Hepatocyte (in vitro differentiated cells): ENCODE measurements around the gene CHST3. TPM values are rescaled to one million over a fixed set of nuclear protein-coding genes. Genes with fewer than 3 reads are reported as not detected.

Source experiments
- DNase-seq: peaks from one replicate; pipeline ENCODE4 v3.0.0-alpha.2; 2016; ENCODE audit warnings: low spot score
- H2AFZ ChIP-seq: fragments of 200-600 bp; sonication (generic); 2 replicates; pipeline ENCODE4 v1.6.0; 2016; ENCODE audit warnings: antibody characterized with exemption, mild to moderate bottlenecking
- H3K27ac ChIP-seq: fragments of 200-600 bp; sonication (generic); 2 replicates; pipeline ENCODE4 v1.5.1; 2016; ENCODE audit warnings: mild to moderate bottlenecking
- H3K27me3 ChIP-seq: fragments of 200-600 bp; sonication (generic); 2 replicates; pipeline ENCODE4 v1.6.1; 2016
- H3K36me3 ChIP-seq: fragments of 200-600 bp; sonication (generic); replicated peaks from 2 replicates; pipeline ENCODE4 v1.5.1; 2016; ENCODE audit warnings: low read depth; ENCODE audit not compliant: insufficient read depth
- H3K4me1 ChIP-seq: fragments of 200-600 bp; sonication (generic); 2 replicates; pipeline ENCODE4 v1.5.1; 2016; ENCODE audit warnings: mild to moderate bottlenecking, moderate library complexity; ENCODE audit not compliant: insufficient read depth
- H3K4me2 ChIP-seq: fragments of 200-600 bp; sonication (generic); 2 replicates; pipeline ENCODE4 v1.6.0; 2016
- H3K4me3 ChIP-seq: fragments of 200-600 bp; sonication (generic); 2 replicates; pipeline ENCODE4 v1.5.1; 2016; ENCODE audit warnings: mild to moderate bottlenecking
- H3K79me2 ChIP-seq: fragments of 200-600 bp; sonication (generic); 2 replicates; pipeline ENCODE4 v1.6.0; 2017; ENCODE audit warnings: mild to moderate bottlenecking
- H3K9me2 ChIP-seq: fragments of 200-600 bp; sonication (generic); replicated peaks from 2 replicates; pipeline ENCODE4 v1.6.0; 2017; ENCODE audit warnings: mild to moderate bottlenecking; ENCODE audit not compliant: insufficient read depth
- H3K9me3 ChIP-seq: fragments of 200-600 bp; sonication (generic); 2 replicates; pipeline ENCODE4 v1.5.1; 2016; ENCODE audit warnings: low read depth, mild to moderate bottlenecking
- H4K20me1 ChIP-seq: fragments of 200-600 bp; sonication (generic); 2 replicates; pipeline ENCODE4 v1.6.0; 2016; ENCODE audit warnings: mild to moderate bottlenecking; ENCODE audit not compliant: insufficient read depth, poor library complexity, severe bottlenecking
- CTCF ChIP-seq: fragments of 200-600 bp; sonication (generic); IDR thresholded peaks from 2 replicates; pipeline ENCODE4 v1.5.1; 2016; ENCODE audit warnings: antibody characterized with exemption, mild to moderate bottlenecking; ENCODE audit not compliant: poor library complexity
- EZH2 ChIP-seq: fragments of 200-600 bp; sonication (generic); IDR thresholded peaks from 2 replicates; pipeline ENCODE4 v1.6.1; 2016; ENCODE audit warnings: antibody characterized with exemption, mild to moderate bottlenecking, borderline replicate concordance
- EZH2phosphoT487 ChIP-seq: fragments of 200-600 bp; sonication (generic); IDR thresholded peaks from one replicate; pipeline ENCODE4 v1.6.1; 2018; ENCODE audit warnings: antibody characterized with exemption, mild to moderate bottlenecking, low read depth, moderate library complexity; ENCODE audit not compliant: unreplicated experiment, severe bottlenecking
- WGBS: methylation state at CpG from one replicate; pipeline ENCODE4 v1.1.6; 2016; ENCODE audit warnings: low lambda C conversion rate; ENCODE audit errors: missing lambda C conversion rate; 5-methylcytosine and 5-hydroxymethylcytosine counted together
- polyA plus RNA-seq: library from polyadenylated mRNA; unstranded; fragments of >200 nt; fragmentation: Nextera tagmentation; extraction: Ambion mirVana; gene quantifications from 2 replicates; pipeline ENCODE4 v1.2.1, GENCODE V29; 2016
- total RNA-seq: library from RNA; depleted of rRNA; stranded (reverse); fragments of >200 nt; gene quantifications from 2 replicates; pipeline ENCODE4 v1.2.3, GENCODE V29; 2014

The CHST3 gene
- total and polyA plus RNA-seq, 2 experiments from 2014 or later: 6.8 to 14.1 TPM

- peaks cover 99% of the 10 kb centered on the region for H3K79me2 ChIP-seq
- H4K20me1 ChIP-seq: peaks cover 16% of the 10 kb centered on the region
- 65% methylated on average over 4 of the region's 4 CpGs for WGBS
- H2AFZ ChIP-seq: no peak overlapping the region
- H3K4me3 ChIP-seq: no peak overlapping the region
- no peaks in the 10 kb centered on the region for H3K9me2 ChIP-seq
- no peak overlapping the region for H3K4me2 ChIP-seq
- no peaks in the 10 kb centered on the region for H3K36me3 ChIP-seq
- no peaks in the 10 kb centered on the region for H3K9me3 ChIP-seq
- no peaks in the 10 kb centered on the region for H3K27me3 ChIP-seq
- no peak for TF ChIP-seq CTCF
- no peak for TF ChIP-seq EZH2
- TF ChIP-seq EZH2phosphoT487: no peak
- peaks cover 46% of the 10 kb centered on the region for H3K4me1 ChIP-seq
- DNase-seq: no peak
- H3K27ac ChIP-seq: no peak overlapping the region
Observed at GRCh38 chr10:71970869-71971268, 6.7 kb downstream of the CHST3 start.

- peaks cover 12% of the 10 kb centered on the region for H4K20me1 ChIP-seq
Observed at GRCh38 chr10:71971311-71971731, 7.1 kb downstream of the CHST3 start.

GRCh38 chr10:71971769-71972555, 7.8 kb downstream of the CHST3 start:
- Histone ChIP-seq H2AFZ (no peak overlapping the region), H3K9me2 (no peaks in the 10 kb centered on the region), H3K79me2 (peaks cover 96% of the 10 kb centered on the region), H3K9me3 (no peaks in the 10 kb centered on the region), H3K27ac (no peak overlapping the region), H3K4me2 (no peak overlapping the region), H3K4me1 (peaks cover 47% of the 10 kb centered on the region), H3K27me3 (no peaks in the 10 kb centered on the region), H3K36me3 (no peaks in the 10 kb centered on the region), H3K4me3 (no peak overlapping the region), H4K20me1 (peaks cover 9% of the 10 kb centered on the region)
- DNase-seq: no peak
- 92% methylated on average over 21 of the region's 21 CpGs for WGBS
- TF ChIP-seq CTCF (no peak), EZH2phosphoT487 (no peak), EZH2 (no peak)

More at GRCh38 chr10:71971311-71971731, 7.1 kb downstream of the CHST3 start:
- no peaks in the 10 kb centered on the region for H3K27me3 ChIP-seq
- peaks cover 46% of the 10 kb centered on the region for H3K4me1 ChIP-seq
- no peaks in the 10 kb centered on the region for H3K9me3 ChIP-seq
- DNase-seq: no peak
- no peak for TF ChIP-seq EZH2phosphoT487
- TF ChIP-seq CTCF: no peak
- TF ChIP-seq EZH2: no peak
- no peak overlapping the region for H3K4me3 ChIP-seq
- H2AFZ ChIP-seq: no peak overlapping the region
- no peaks in the 10 kb centered on the region for H3K9me2 ChIP-seq
- H3K4me2 ChIP-seq: no peak overlapping the region
- no peak overlapping the region for H3K27ac ChIP-seq
- 88% methylated on average over 13 of the region's 13 CpGs for WGBS
- H3K79me2 ChIP-seq: peaks cover 98% of the 10 kb centered on the region
- H3K36me3 ChIP-seq: no peaks in the 10 kb centered on the region
